HG02610 (cell line): ENCODE results near the gene RAPGEF4.

ENCODE experiments used
- ATAC-seq: cut with Tn5 transposase; IDR thresholded peaks from one replicate; pipeline ENCODE4 v1.9.1; 2021; ENCODE audit warnings: mild to moderate bottlenecking, moderate library complexity; ENCODE audit not compliant: unreplicated experiment

Gene RAPGEF4

DNA sequence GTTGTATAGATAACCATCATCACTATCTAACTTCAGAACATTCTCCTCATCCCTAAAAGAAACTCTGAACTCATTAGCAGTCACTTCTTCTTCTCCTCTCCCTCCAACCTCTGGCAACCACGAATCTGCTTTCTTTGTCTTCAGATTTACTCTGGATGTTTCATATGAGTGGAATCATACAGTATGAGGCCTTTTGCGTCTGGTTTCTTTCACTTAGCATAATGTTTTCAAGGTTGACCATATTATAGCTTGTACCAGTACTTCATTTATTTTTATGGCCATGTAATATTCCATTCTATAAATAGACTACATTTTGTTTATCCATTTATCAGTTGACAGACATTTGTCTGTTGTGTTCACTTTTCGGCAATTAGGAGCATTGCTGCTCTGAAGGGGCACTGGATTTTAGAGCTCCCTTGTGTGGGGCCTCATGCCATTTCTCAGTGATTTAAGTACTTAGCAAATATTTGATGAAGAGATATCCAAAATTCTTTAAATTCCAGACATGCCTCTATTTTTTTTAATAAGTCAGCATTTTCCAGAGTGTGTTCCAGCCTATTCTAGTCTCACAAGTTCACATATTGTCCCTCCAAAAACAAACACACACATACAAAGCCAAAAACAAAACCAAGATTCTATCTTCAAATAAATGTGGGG lies 317.5 kb downstream of the RAPGEF4 start:
- no peak for ATAC-seq

DNA sequence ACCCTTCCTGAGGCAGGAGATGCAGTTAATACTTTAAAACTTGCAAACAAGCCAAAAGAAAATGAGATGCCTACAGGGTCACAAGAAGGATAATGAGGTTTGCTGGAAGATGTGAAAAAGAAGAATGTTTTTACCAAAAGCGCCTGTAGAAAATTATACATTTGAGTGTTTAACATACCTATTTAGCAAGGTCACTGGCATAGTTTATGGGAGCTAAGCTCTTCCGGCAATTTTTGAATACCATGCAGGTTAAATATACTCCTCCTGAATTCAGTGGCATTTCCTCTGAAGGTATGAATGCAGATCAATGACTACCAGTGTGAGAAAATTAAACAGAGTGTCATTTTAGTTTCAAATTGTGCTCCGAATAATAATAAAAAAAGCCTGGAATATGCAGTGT lies 318.8 kb downstream of the RAPGEF4 start:
- ATAC-seq, result no peak

DNA sequence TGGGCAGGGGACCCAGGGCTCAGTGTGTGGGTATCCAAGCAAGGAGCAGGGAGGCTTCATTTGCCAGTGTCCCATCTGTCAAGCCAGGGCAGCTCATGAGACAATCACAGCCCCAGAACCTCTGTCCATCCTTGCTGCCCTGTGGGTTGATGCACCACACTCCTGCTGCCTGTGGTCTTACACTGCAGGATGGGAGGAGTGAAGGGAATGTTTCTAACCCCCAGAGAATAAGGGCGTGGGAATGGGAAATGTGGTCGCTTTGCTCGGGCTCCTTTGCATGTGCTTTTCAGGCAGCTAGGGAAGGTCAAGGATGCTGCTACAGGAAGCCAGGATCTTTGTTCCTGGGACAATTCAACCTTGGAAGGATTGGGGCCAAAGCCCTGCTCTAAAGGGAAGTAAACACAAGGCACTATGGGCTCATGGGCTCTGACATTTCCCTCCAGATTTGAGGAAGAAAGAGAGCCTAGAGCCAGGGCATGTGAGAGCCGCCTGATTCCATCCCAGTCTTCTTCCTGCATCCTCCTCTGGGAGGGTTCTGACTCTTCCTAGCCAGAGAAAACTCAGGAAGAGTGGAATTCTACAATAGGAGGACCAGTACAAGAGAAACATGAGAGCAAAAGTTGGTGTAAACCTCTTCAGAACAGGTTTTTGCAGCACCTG lies 321.2 kb downstream of the RAPGEF4 start:
- no peak for ATAC-seq

GRCh38 chr2:173058097-173058496 lies 322.5 kb downstream of the RAPGEF4 start:
- no peak for ATAC-seq

DNA sequence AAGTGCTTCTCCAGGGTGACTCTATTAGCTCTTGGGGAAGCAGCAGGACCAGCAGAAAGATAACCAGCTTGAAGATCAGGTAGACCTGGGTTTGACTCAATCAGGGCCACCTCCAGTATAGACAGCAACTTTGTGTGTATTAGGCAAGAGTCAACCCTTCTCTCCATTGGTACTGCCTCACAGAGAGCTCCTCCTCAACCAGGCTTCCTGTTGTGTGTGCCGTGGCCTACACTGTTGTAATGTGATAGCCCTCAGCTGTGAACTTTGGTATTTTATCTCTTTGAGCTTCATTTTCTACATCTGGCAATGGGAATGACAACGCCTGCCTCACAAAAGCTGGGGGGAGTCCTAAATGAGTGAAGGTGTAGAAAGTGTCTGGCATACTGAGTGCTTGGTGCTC lies 323.0 kb downstream of the RAPGEF4 start:
- ATAC-seq, result no peak

DNA sequence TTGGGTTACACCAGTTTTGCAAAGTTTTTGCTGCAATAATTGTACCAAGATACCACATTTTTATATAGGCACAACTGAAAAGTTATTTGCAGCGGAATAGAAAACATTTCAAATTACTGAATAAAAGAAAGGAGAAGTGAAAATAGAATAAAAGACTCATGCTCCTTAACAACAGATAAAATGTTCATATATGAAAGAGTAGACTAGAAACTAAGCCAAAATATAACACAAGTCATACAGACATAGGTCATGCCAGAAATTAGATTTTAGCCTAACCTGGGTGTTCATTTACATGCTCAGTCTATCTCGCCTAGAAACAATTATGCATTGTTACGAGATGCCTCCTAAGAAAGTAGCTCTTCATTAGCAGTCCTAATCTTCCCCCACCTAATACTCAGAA lies 323.6 kb downstream of the RAPGEF4 start:
- ATAC-seq, result no peak

GRCh38 chr2:173059971-173060461 lies 324.4 kb downstream of the RAPGEF4 start:
- ATAC-seq, result no peak

GRCh38 chr2:173062801-173063200 lies 327.2 kb downstream of the RAPGEF4 start:
- no peak for ATAC-seq

DNA sequence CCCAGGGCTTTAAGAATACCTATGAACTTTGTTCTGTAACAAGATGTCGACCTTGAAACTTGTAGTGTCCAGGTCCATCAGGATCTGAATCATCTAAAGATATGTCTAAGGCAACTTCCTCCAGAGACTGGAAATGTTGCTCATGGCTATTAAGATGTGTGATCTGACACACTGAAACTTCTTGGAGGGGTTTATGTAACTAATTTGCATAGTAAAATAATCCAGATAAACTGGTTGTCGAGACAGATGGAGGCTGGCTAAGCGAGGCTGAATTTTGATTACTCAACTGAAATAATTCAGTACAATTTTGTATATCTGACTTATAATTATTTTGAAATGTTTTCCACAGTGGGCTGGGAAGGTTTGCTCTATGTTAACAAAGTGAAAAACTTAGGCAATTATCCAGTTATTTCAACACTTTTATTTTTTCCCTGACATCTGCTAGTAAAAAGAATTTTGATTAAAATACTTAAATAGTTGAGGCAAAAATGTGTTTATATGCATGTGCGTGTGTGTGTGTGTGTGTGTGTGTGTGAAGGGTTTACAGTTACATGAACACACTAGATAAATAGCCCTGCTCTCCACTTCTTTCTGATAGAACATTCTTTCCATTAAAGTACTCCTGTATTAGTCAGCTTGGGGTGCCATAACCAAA lies 328.6 kb downstream of the RAPGEF4 start:
- ATAC-seq, result no peak

GRCh38 chr2:173066887-173067676 lies 331.4 kb downstream of the RAPGEF4 start:
- no peak for ATAC-seq

- ATAC-seq, result no peak
Measured at GRCh38 chr2:173075056-173075780, 339.6 kb downstream of the RAPGEF4 start.

DNA sequence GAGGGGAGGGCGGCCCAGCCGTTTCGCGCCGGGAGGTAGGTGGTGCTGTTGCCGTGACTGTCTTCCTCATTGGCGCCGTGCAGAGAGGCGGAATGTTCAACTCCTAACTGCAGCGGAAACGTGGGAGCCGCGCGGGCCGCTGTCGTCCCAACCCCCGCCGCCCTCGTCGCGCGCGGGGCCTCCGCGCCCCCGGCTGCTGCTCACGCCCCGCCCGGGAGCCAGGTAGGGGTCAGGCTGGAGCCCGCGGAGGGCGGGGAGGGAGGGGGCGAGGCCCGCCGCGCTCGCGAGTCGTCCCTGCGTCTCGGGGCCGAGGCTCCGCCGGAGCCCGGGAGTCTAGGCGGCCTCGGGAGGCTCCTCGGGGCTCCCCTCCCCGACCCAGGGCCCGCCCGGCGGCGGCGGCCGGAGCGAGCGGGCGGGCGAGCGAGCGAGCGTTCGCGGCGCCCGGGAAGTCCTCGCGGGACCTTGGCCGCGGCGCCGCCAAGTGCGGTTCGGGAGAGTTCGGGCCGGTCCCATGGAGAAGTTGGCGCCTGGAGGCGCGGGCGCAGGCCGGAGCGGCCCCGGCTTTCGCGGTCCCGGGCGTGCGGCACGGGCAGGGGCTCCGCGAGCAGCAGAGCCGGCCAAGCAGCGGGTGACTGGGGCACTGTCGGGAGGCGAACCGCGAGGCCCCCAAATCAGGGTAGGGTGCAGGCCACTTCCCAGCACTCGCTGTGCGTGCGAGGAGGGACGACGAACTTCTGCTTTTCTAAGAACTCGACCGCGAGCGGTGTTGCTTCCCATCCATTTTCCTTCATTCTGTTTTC lies 340.3 kb downstream of the RAPGEF4 start, which contains the start of gene MAP3K20:
Gene MAP3K20, plus strand, starts transcription at position 66 of the 800 bp plus-strand sequence. CDS start 15,186 bp downstream, outside the sequence.
- peak; percentile 63 for ATAC-seq

GRCh38 chr2:173076581-173077345 lies 341.1 kb downstream of the RAPGEF4 start:
- ATAC-seq, result peak; percentile 35

GRCh38 chr2:173077506-173078177 lies 342.0 kb downstream of the RAPGEF4 start:
- no peak for ATAC-seq

DNA sequence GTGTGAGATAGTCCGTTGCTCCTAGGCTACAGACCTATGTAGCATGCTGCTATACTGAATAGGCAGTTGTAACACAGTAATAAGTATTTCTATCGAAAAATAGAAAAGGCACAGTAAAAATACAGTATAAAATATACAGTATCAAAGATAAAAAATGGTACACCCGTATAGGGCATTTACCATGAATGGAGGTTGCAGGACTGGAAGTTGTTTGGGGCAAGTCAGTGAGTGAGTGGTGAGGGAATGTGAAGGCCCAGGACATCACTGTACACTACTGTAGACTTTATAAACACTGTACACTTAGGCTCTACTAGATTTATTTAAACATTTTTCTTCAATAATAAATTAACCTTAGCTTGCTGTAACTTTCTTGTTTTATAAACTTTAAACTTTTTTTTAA lies 343.5 kb downstream of the RAPGEF4 start:
- ATAC-seq, result no peak

- ATAC-seq, result no peak
Measured at GRCh38 chr2:173079973-173080860, 344.6 kb downstream of the RAPGEF4 start.

GRCh38 chr2:173086518-173087213 lies 351.0 kb downstream of the RAPGEF4 start:
- no peak for ATAC-seq
